ENCODE data around the gene FADS2.

The FADS2 gene

DNA sequence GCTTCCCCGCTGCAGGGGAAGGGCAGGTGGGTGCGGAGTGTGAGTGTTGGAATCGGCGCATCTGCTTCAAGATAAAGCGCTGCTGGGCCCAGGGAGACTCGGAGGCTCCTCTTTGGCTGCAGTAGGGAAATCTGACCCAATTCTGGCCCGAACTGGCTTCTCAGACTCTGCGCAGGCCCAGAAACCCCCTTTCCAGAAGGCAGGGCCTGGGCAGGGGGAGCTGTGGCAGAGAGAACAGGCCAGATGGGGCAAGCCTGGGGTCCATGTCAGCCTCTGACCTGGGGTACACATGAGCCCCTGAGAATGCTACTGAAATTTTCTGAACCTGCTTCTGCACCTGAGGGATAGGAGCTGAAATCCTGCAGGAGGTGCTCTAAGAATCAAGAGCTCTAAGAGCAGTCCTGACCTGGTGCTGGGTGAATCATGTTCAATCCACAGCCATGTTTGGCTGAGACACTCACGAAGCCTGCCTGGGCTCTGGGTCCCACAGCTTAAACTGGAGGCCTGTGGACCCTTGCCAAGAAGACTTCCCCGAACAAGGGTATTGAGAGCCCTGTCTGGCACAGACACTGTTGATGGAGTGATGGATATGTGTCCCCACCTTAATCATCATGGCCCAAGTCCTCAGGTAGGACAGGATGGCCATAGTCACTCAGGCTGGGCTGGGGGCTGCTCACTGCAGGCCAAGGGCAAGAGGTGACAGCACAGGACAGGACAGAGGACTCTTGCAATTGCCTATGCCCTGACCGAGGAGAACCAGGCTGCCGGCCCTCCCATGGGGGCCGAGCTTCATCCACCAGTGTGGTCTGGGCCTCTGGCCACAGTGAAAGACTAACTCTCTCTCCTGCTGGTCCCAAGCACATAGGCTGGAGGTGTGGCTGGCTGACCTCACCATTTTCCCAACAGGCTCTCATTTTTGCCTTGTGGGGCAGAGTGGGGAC is 82.4 kb downstream of the FADS2 start:
- FAIRE-seq, result no peak

DNA sequence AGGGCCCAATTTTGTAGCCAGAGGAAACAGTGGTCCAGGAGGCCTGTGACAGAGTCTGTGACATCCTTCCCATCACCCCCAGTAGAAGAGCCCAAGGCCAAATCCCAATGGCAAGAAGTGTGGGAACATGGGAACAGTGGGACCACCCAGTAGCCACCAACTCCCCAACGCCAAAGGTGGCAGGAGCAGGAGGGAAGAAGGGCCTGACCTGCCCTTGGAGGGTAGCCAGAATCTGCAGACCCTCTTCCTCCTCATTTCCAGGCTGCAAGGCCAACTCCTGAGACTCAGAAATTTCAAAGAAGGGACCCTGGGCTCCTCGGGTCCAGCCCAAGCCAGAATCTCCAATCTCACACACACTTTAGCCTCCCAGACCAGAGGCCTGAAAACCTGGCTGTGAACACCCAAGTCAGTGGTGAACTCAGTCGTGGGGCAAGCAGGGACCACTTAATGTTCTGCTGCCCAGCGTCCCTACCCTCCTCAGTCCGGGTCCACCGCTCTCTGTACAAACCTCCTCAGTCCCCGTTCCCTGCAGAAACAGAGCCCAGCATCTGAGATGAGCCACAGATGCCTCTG is 83.1 kb downstream of the FADS2 start:
- no peak for FAIRE-seq

- FAIRE-seq, result no peak
Observed at GRCh38 chr11:61911701-61912529, 83.8 kb downstream of the FADS2 start.

DNA sequence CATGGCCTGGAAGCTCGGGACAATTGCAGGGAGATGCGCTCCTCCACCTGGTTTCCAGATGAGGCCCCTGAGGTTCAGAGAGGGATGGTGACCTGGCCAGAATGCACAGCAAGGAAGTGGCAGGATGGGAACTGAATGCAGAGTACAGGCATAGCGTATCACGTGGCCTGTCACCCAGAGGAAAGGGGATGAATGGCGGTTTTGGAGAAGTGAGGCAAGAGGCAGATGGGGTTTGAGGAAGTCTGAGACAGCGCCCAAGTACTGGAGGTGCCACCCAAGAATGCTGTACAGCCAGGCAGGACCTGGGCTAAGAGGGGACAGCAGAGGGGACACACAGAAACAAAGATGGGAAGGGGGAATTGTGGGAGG is 84.4 kb downstream of the FADS2 start:
- FAIRE-seq, result no peak

GRCh38 chr11:61912991-61913698 is 85.0 kb downstream of the FADS2 start:
- FAIRE-seq, result no peak

- no peak for FAIRE-seq
Observed at GRCh38 chr11:61913699-61914395, 85.7 kb downstream of the FADS2 start.

DNA sequence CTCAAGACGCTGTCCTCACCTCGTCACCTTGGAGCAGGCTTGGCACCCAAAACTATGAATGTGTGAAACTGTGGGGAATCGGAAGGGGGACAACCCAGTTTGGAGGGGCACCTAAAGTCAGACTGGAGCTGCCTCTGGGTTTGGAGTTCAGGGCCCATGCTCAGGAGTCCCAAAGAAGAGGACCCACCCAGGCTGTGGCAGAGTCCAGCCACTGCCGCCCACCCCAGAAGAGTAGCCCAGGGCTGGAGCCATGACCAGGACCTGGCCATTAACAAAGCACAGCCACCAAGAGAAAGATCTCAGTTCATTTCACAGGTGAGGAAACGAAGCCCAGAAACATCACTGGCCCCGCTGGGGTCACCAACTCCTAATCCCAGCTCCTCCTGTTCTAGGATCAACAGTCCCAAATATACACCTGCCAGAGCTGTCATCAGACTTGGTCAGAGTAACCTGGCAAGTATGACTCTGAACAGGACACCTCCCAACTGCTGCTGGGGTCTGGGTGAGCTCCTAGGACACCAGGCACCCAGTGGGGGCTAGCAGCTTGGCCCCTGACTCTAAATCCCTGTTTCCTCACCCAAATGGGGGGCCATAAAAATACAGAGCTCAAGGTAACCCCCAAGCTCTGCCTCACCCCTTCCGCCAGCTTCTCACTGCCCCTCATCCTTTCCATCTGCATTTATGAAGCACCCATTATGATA is 86.5 kb downstream of the FADS2 start:
- FAIRE-seq, result no peak

DNA sequence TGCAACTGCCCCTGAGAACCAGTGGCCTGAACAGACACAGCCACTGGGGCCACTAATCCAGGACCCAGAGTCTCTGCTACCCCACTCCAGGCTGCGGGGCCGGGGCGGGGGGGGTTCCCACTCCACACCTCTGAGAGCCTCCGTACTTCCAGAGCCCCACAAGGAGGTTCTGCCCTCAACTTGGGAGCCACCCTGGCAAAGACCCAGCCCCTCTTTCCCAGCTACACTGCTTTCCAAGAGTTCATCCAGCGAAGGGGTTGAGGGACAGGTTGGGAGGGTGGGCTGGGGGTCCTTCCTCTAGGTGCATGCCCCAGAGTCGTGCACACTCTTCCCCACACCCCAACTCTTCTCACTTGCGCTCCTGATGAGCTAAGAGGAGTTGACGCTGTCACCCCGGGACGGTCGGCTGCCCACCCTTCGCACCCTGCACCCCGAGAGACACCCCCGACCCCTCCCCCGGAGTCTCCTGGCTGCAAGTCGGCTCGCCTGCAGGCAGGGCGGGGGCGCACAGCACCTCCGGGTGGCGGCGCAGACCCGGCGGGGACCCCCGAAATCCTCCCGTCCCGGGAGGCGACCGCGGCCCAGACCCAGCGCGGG is 88.7 kb downstream of the FADS2 start:
- FAIRE-seq, result no peak
